Upper lobe of left lung (tissue), 6 donors: ENCODE data around the gene NEURL1B. TPM values are rescaled to one million over a fixed set of nuclear protein-coding genes. Genes with fewer than 3 reads are reported as not detected.
A peak's percentile ranks its signal among the peaks of the same experiment; 100 is the strongest.
"Not testable (repeated sequence)": the region's sequence is repeated elsewhere in the genome, so short reads cannot be mapped to it uniquely, and the experiment has no call there.

Source experiments
- ATAC-seq, 2 donors: fragments of 200-7000 bp; cut with Tn5 transposase; one replicate each; pipeline ENCODE4 v1.9.1; 2022; ENCODE audit warnings: mild to moderate bottlenecking in 2 of 2, moderate library complexity in 2 of 2; ENCODE audit not compliant: low FRiP score in 2 of 2
- DNase-seq, 2 donors: peaks; one replicate each; pipeline ENCODE4 v3.0.0-alpha.2; 2019 to 2020
- H3K27ac ChIP-seq, 4 donors: fragments of 200-600 bp; sonication (generic); one replicate each; pipeline ENCODE4 v1.5.1; 2016 to 2019
- H3K27me3 ChIP-seq, 4 donors: fragments of 200-600 bp; sonication (generic); one replicate each; pipeline ENCODE4 v1.5.1; 2017 to 2019
- H3K36me3 ChIP-seq, 4 donors: fragments of 200-600 bp; sonication (generic); one replicate each; pipeline ENCODE4 v1.5.1; 2016 to 2019
- H3K4me1 ChIP-seq, 4 donors: fragments of 200-600 bp; sonication (generic); one replicate each; pipeline ENCODE4 v1.5.1; 2018 to 2019
- H3K4me3 ChIP-seq, 4 donors: fragments of 200-600 bp; sonication (generic); one replicate each; pipeline ENCODE4 v1.5.1; 2017 to 2019; ENCODE audit warnings: mild to moderate bottlenecking in 2 of 4, moderate library complexity in 1 of 4
- H3K9me3 ChIP-seq, 4 donors: fragments of 200-600 bp; sonication (generic); one replicate each; pipeline ENCODE4 v1.5.1; 2018 to 2019
- EP300 ChIP-seq, 4 donors: sonication (generic); formaldehyde crosslinking; IDR thresholded peaks; one replicate each; pipeline ENCODE4 v1.5.1; 2017; ENCODE audit warnings: antibody characterized with exemption in 4 of 4, control low read depth in 2 of 4
- POLR2A ChIP-seq, 4 donors: fragments of 450-650 bp; IDR thresholded peaks; one replicate each; pipeline ENCODE4 v1.5.1; 2016 to 2017; ENCODE audit warnings: antibody characterized with exemption in 4 of 4, mild to moderate bottlenecking in 2 of 4
- POLR2AphosphoS5 ChIP-seq, 2 donors: sonication (generic); formaldehyde crosslinking; IDR thresholded peaks; one replicate each; pipeline ENCODE4 v1.5.1; 2017; ENCODE audit warnings: antibody characterized with exemption in 2 of 2
- WGBS, 2 donors: methylation state at CpG; one replicate each; pipeline ENCODE4 v1.1.5; 2017 to 2018; 5-methylcytosine and 5-hydroxymethylcytosine counted together
- total RNA-seq, 6 donors: library from RNA; depleted of rRNA in 4 of 6; stranded (reverse); fragments of >200 nt in 4 of 6; gene quantifications; one replicate each; pipeline versions ENCODE4 v1.1.0 to v1.2.1, GENCODE V29; 2016 to 2021
- TF ChIP-seq, protein P1 (sequence below), 6 experiments: fragments of 450-650 bp in 4 of 6; fragments of 200-600 bp in 2 of 6; sonication (generic) in 2 of 6; IDR thresholded peaks; one replicate each; pipeline ENCODE4 v1.5.1; 2016 to 2019; ENCODE audit warnings: antibody characterized with exemption in 6 of 6
- donor health status: DM: no; HTN: no; CAD: no; lungs with moderate emphysema.
- donor health status: DM: no; HTN: yes; CAD: no; lungs with severe emphysema.

NEURL1B gene
- total RNA-seq, 6 donors from 2014 or later, result 6.3 to 29.4 (median 15.1) TPM

DNA sequence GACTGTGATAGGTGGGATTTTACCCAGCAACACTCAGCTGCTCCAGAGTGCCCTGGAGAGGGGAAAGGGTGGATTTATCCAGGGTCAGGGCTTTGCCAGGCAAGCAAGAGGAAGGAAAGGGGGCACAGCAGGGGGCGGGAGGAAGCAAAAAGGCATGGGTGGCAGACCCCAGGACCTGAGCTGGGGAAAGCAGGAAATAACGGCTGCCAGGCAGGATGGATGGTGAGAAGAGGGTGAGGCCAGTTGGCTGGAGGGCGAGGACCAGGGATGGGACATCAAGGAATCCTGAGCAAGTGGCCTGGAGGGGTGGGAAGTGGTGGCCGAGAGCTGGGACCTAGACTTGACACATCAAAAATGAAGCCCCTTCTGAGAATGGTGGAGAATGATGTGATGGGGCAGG, 65.7 kb downstream of the NEURL1B start:
- WGBS, 2 donors, result 31 to 45% methylated on average over 4 of the region's 4 CpGs
- no peak for DNase-seq
- H3K4me1 ChIP-seq, result no peaks in the 10 kb centered on the region

DNA sequence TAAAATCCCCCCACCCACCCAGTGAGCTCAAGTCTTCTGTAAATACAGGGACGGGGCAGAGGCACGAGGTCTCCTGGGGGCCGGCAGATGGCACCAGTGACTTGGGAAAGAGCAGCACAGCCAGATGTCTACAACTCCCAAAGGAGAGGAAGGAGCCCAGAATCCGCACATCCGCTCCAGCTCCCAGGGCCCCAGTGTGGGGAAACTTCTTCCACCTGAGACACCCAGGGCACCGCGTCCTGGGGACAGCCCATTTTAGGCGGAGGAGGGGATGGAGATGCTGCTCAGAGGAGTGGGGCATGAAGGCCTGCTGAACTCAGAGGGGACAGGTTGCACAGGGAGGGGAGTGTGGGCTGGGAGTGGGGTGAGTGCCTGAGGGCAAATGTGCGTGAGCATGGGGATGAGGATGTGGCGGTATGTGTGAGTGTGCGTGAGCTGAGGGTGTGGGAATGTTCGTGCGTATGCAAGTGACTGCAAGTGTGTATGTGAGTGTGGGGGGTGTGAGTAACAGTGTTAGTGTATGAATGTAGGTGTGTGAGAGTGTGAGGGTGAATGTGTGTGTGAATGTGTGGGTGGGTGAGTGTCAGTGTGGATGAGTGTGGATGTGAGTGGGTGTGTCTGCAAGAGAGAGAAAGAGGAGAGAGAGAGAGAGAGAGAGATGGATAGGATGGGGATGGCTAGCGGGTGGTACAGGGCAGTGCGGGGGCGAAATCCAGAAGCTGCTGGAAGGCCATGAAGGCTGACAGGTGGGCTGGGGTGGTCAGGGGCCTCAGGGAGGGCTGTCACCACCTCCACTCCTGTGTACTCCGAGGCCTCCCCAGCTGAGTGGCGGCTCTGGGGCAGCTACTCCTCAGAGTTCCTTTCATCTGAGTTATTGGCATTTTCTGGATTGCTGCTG, 66.5 kb downstream of the NEURL1B start:
- Histone ChIP-seq H3K27ac (no peak overlapping the region), H3K36me3 (no peaks in the 10 kb centered on the region), H3K27me3 (no peaks in the 10 kb centered on the region), H3K4me3 (no peak overlapping the region), H3K4me1 (no peaks in the 10 kb centered on the region), H3K9me3 (no peaks in the 10 kb centered on the region)
- 46 to 64% methylated on average over 16 to 18 of the region's 18 CpGs for WGBS, 2 donors
- peak; percentile 28 to 38 for ATAC-seq
- TF ChIP-seq, protein P1, sequence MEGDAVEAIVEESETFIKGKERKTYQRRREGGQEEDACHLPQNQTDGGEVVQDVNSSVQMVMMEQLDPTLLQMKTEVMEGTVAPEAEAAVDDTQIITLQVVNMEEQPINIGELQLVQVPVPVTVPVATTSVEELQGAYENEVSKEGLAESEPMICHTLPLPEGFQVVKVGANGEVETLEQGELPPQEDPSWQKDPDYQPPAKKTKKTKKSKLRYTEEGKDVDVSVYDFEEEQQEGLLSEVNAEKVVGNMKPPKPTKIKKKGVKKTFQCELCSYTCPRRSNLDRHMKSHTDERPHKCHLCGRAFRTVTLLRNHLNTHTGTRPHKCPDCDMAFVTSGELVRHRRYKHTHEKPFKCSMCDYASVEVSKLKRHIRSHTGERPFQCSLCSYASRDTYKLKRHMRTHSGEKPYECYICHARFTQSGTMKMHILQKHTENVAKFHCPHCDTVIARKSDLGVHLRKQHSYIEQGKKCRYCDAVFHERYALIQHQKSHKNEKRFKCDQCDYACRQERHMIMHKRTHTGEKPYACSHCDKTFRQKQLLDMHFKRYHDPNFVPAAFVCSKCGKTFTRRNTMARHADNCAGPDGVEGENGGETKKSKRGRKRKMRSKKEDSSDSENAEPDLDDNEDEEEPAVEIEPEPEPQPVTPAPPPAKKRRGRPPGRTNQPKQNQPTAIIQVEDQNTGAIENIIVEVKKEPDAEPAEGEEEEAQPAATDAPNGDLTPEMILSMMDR (IDR thresholded peaks at IDR 0.05), result peak in 4 of 6 experiments; percentile 42 to 46 (median 44)
- no peak for TF ChIP-seq POLR2A (IDR thresholded peaks at IDR 0.05)
- DNase-seq, result no peak

More for the DNA sequence above, 65.7 kb downstream of the NEURL1B start:
- ATAC-seq, result no peak
- TF ChIP-seq, protein P1 (IDR thresholded peaks at IDR 0.05), result no peak
- TF ChIP-seq POLR2AphosphoS5 (IDR thresholded peaks at IDR 0.05) (no peak), POLR2A (IDR thresholded peaks at IDR 0.05) (no peak)
- Histone ChIP-seq H3K36me3 (no peaks in the 10 kb centered on the region), H3K4me3 (no peak overlapping the region), H3K27ac (no peak overlapping the region), H3K9me3 (no peaks in the 10 kb centered on the region), H3K27me3 (no peaks in the 10 kb centered on the region)

GRCh38 chr5:172708183-172708505, 67.1 kb downstream of the NEURL1B start:
- H3K27me3 ChIP-seq, result no peaks in the 10 kb centered on the region
- WGBS, 2 donors, result 90 to 91% methylated on average over 8 of the region's 8 CpGs

DNA sequence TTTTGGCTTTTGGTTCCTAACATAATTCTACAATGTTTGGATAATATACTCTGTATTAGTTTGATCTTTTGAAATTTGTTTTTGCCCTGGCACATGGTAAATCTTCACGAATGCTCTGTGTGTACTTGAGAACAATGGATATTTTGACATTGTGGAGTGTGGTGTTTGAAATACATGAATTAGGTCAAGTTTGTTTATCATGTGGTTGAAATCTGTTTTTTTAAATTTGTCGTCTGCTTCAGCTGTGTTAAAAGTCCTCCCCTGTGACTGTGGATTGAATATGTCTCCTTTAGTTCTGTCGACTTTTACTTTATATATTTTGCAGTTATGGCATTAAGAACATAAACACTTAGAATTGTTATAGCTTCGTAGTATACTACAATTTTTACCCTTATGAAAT, 69.6 kb downstream of the NEURL1B start:
- 36 to 43% methylated on average over 4 of the region's 4 CpGs for WGBS, 2 donors
- no peak for ATAC-seq

More at GRCh38 chr5:172708183-172708505, 67.1 kb downstream of the NEURL1B start:
- ATAC-seq (no peak), DNase-seq (no peak)
- Histone ChIP-seq H3K4me3 (no peak overlapping the region), H3K36me3 (no peaks in the 10 kb centered on the region), H3K4me1 (peaks cover 1 to 6% (median 5%) of the 10 kb centered on the region in 4 donors), H3K9me3 (no peaks in the 10 kb centered on the region), H3K27ac (no peak overlapping the region)
- TF ChIP-seq, protein P1 (IDR thresholded peaks at IDR 0.05), result no peak
- TF ChIP-seq EP300 (IDR thresholded peaks at IDR 0.05) (no peak), POLR2AphosphoS5 (IDR thresholded peaks at IDR 0.05) (no peak)

GRCh38 chr5:172711321-172711861, 70.3 kb downstream of the NEURL1B start:
- ATAC-seq, H3K4me3 ChIP-seq, H3K27me3 ChIP-seq, H3K27ac ChIP-seq, DNase-seq, H3K9me3 ChIP-seq, H3K36me3 ChIP-seq: not testable (repeated sequence)
- WGBS, 2 donors, result 80 to 90% methylated on average over 11 to 12 of the region's 12 CpGs
- peaks cover 26 to 38% (median 37%) of the 10 kb centered on the region in 4 donors for H3K4me1 ChIP-seq

More for the DNA sequence above, 69.6 kb downstream of the NEURL1B start:
- TF ChIP-seq, protein P1 (IDR thresholded peaks at IDR 0.05), result no peak
- no peak for TF ChIP-seq POLR2A (IDR thresholded peaks at IDR 0.05)
- no peak for TF ChIP-seq EP300 (IDR thresholded peaks at IDR 0.05)
- TF ChIP-seq POLR2AphosphoS5 (IDR thresholded peaks at IDR 0.05), result no peak
- Histone ChIP-seq H3K4me3 (no peak overlapping the region), H3K9me3 (no peaks in the 10 kb centered on the region), H3K36me3 (no peaks in the 10 kb centered on the region), H3K27me3 (no peaks in the 10 kb centered on the region), H3K27ac (no peak overlapping the region), H3K4me1 (peaks cover 26 to 31% (median 30%) of the 10 kb centered on the region in 4 donors)
- DNase-seq, result no peak
